Vagina (tissue), 2 donors: ENCODE data around the gene ARVCF. TPM values are rescaled to one million over a fixed set of nuclear protein-coding genes. Genes with fewer than 3 reads are reported as not detected.

Experiments used
- DNase-seq, 2 donors: peaks; one replicate each; pipeline ENCODE4 v3.0.0-alpha.2; 2017; ENCODE audit errors: extremely low spot score in 2 of 2
- H3K27ac ChIP-seq: fragments of 200-600 bp; sonication (generic); one replicate; pipeline ENCODE4 v1.5.1; 2019
- H3K27me3 ChIP-seq: fragments of 200-600 bp; sonication (generic); one replicate; pipeline ENCODE4 v1.5.1; 2019
- H3K36me3 ChIP-seq, 2 donors: fragments of 200-600 bp; sonication (generic); one replicate each; pipeline ENCODE4 v1.5.1; 2017 to 2019
- H3K4me1 ChIP-seq: fragments of 200-600 bp; sonication (generic); one replicate; pipeline ENCODE4 v1.5.1; 2019
- H3K4me3 ChIP-seq, 2 donors: fragments of 200-600 bp; sonication (generic); 1 replicate in 1 of 2; 2 replicates in 1 of 2; pipeline ENCODE4 v1.5.1; 2016 to 2019
- H3K9me3 ChIP-seq: fragments of 200-600 bp; sonication (generic); one replicate; pipeline ENCODE4 v1.5.1; 2019
- POLR2A ChIP-seq, 2 donors: fragments of 450-650 bp; IDR thresholded peaks; one replicate each; pipeline ENCODE4 v1.6.1; 2017; ENCODE audit warnings: antibody characterized with exemption in 2 of 2, mild to moderate bottlenecking in 2 of 2, moderate library complexity in 2 of 2
- POLR2AphosphoS5 ChIP-seq, 2 donors: sonication (generic); formaldehyde crosslinking; IDR thresholded peaks; one replicate each; pipeline ENCODE4 v1.9.0; 2017; ENCODE audit warnings: antibody characterized with exemption in 2 of 2, mild to moderate bottlenecking in 2 of 2, low read depth in 1 of 2; ENCODE audit not compliant: insufficient read depth in 1 of 2
- intact Hi-C: fragments of 100-400 bp; cut with DNase I; formaldehyde crosslinking; loops from one replicate; pipeline ENCODE4 v1.15.1; 2023
- total RNA-seq: library from RNA; depleted of rRNA; stranded (reverse); fragments of >200 nt; gene quantifications from one replicate; pipeline ENCODE4 v1.2.3, GENCODE V29; 2016
- TF ChIP-seq, protein P1 (sequence below), 3 experiments: fragments of 450-650 bp in 2 of 3; fragments of 200-600 bp in 1 of 3; sonication (generic) in 1 of 3; IDR thresholded peaks; one replicate each; pipeline ENCODE4 v1.5.1; 2017 to 2019; ENCODE audit warnings: antibody characterized with exemption in 3 of 3, mild to moderate bottlenecking in 2 of 3, moderate library complexity in 2 of 3

The ARVCF gene
- total RNA-seq, 1 donor from 2014 or later: 10.8 TPM

DNA sequence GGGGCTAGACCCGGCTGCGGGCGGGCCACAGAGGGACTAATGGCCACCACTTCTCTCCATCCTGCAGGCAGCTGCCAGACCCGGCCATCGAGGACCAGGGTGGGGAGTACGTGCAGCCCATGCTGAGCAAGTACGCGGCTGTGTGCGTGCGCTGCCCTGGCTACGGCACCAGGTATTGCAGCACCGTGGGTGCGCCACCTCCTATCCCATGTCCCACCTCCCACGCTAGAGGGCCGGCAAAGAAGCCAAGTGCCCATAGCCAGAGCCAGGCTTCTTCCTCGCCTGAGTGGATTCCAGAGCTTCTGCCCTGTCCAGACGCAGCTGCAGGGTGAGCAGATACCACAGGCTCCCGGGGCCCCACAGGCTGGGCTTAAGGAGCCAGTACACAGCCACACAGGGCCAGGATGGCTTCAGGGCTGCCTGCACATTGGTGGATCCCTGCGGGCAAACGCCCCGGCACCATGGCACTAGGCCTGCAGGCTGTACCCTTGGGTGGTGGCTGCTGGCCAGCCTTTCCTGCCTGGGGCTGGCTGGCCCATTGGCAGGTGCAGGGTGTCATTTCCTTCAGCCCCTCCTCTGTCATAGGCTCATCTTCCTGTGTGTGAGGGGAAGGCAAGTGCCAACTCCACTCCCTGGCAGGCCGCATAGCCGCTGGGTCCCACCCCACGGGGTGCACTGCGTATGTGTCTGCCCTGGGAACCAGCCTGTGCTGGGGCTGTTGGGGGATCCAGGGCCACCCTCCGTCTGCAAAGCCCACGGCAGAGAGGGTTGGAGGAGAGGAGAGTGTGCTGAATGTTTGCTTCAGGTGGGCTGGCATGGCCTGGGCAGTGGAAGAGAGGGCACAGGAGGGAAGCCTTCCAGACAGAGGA is 46.9 kb upstream of the ARVCF start:
- H3K27ac ChIP-seq: no peak overlapping the region
- DNase-seq: no peak
- H3K36me3 ChIP-seq: peaks cover 0 to 7% of the 10 kb centered on the region in 2 donors

DNA sequence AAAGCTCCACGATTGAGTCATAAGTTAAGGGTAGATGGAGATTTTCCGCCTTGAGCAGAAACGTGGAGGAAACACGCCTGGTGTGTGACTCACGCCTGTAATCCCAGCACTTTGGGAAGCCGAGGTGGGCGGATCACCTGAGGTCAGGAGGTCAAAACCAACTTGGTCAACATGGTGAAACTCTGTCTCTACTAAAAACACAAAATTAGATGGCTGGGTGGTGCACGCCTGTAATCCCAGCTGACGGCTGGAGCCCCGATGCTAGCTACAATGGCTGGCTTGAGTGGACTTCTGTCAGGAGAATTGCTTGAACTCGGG is 46.1 kb upstream of the ARVCF start:
- TF ChIP-seq POLR2A (IDR thresholded peaks at IDR 0.05) (no peak), POLR2AphosphoS5 (IDR thresholded peaks at IDR 0.05; ENCODE audit: insufficient read depth in 1 of 2, low read depth in 1 of 2) (peak in 1 of 2 donors; percentile 10)
- TF ChIP-seq, protein P1, sequence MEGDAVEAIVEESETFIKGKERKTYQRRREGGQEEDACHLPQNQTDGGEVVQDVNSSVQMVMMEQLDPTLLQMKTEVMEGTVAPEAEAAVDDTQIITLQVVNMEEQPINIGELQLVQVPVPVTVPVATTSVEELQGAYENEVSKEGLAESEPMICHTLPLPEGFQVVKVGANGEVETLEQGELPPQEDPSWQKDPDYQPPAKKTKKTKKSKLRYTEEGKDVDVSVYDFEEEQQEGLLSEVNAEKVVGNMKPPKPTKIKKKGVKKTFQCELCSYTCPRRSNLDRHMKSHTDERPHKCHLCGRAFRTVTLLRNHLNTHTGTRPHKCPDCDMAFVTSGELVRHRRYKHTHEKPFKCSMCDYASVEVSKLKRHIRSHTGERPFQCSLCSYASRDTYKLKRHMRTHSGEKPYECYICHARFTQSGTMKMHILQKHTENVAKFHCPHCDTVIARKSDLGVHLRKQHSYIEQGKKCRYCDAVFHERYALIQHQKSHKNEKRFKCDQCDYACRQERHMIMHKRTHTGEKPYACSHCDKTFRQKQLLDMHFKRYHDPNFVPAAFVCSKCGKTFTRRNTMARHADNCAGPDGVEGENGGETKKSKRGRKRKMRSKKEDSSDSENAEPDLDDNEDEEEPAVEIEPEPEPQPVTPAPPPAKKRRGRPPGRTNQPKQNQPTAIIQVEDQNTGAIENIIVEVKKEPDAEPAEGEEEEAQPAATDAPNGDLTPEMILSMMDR (IDR thresholded peaks at IDR 0.05): no peak
- no peak for DNase-seq
- no peaks in the 10 kb centered on the region for H3K27me3 ChIP-seq
- H3K9me3 ChIP-seq: no peaks in the 10 kb centered on the region
- peaks cover 16% of the 10 kb centered on the region for H3K4me1 ChIP-seq
- no peak overlapping the region for H3K4me3 ChIP-seq
- H3K36me3 ChIP-seq: peaks cover 0 to 7% of the 10 kb centered on the region in 2 donors
- no peak overlapping the region for H3K27ac ChIP-seq
- intact Hi-C loops: no loop called here

More for the DNA sequence above, 46.9 kb upstream of the ARVCF start:
- H3K4me3 ChIP-seq: no peak overlapping the region
- peaks cover 16% of the 10 kb centered on the region for H3K4me1 ChIP-seq
- no peaks in the 10 kb centered on the region for H3K27me3 ChIP-seq
- no peaks in the 10 kb centered on the region for H3K9me3 ChIP-seq
- intact Hi-C loops: no loop called here
- TF ChIP-seq, protein P1 (IDR thresholded peaks at IDR 0.05): no peak
- TF ChIP-seq POLR2AphosphoS5 (IDR thresholded peaks at IDR 0.05; ENCODE audit: insufficient read depth in 1 of 2, low read depth in 1 of 2) (no peak), POLR2A (IDR thresholded peaks at IDR 0.05) (no peak)

DNA sequence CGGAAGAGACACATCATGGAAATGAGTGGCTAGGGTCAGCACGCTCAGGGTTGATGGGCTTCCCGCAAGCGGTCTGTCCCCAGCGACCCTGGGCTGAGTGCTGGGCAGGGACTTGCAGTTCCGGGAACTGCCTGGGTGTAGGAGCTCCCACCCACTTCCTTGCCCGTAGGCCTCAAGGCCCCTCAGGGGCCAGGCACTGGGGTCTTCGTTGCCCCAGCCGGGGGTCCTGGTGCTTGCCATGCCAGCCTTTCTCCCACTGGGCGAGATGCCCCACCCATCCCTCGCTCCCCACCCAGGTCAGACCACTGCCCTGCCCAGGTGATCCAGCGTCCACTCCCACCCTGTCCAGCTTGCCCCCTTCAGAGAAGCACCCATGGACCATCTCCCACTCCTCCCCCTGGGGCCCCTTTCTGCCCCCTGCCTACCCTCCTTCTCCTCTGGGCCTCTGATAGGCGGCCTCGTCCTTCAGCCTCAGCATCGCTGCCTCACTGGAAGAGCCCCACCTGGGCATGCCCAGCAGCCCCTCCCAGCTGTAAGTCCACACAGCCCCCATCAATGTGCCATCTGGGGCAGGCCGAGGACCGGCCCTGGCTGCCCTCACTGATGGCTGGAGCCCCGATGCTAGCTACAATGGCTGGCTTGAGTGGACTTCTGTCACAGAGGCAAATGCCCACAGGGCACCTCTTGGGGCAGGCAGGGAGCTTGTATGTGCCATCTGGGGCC is 45.6 kb upstream of the ARVCF start:
- no peaks in the 10 kb centered on the region for H3K27me3 ChIP-seq
- peaks cover 16% of the 10 kb centered on the region for H3K4me1 ChIP-seq
- H3K36me3 ChIP-seq: peaks cover 0 to 8% of the 10 kb centered on the region in 2 donors
- H3K9me3 ChIP-seq: no peaks in the 10 kb centered on the region
- DNase-seq: no peak
- intact Hi-C loops: no loop called here
- no peak overlapping the region for H3K27ac ChIP-seq
- no peak overlapping the region for H3K4me3 ChIP-seq
- TF ChIP-seq, protein P1 (IDR thresholded peaks at IDR 0.05): no peak
- TF ChIP-seq POLR2AphosphoS5 (IDR thresholded peaks at IDR 0.05; ENCODE audit: insufficient read depth in 1 of 2, low read depth in 1 of 2) (no peak), POLR2A (IDR thresholded peaks at IDR 0.05) (no peak)

DNA sequence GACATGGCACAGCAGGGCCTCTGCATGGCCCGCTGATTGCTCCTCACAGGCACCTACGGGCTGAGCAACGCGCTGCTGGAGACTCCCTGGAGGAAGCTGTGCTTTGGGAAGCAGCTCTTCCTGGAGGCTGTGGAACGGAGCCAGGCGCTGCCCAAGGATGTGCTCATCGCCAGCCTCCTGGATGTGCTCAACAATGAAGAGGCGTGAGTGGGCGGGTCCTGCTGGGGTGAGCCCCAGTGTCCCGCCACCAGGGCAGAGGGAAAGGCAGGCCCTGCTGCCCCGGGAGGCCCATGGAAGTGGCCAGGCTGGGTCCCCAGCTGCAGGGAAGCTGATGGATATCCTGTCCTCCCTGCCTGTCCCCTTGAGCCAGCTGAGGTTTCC is 44.8 kb upstream of the ARVCF start:
- Histone ChIP-seq H3K4me1 (peaks cover 16% of the 10 kb centered on the region), H3K27ac (no peak overlapping the region), H3K4me3 (no peak overlapping the region), H3K27me3 (no peaks in the 10 kb centered on the region), H3K9me3 (no peaks in the 10 kb centered on the region), H3K36me3 (peaks cover 0 to 15% of the 10 kb centered on the region in 2 donors)
- no peak for DNase-seq
- TF ChIP-seq, protein P1 (IDR thresholded peaks at IDR 0.05): no peak
- TF ChIP-seq POLR2A (IDR thresholded peaks at IDR 0.05): no peak
- TF ChIP-seq POLR2AphosphoS5 (IDR thresholded peaks at IDR 0.05; ENCODE audit: insufficient read depth in 1 of 2, low read depth in 1 of 2): no peak
- intact Hi-C loops: no loop called here
